ENCODE measurements around the gene FOXA3.

DNA sequence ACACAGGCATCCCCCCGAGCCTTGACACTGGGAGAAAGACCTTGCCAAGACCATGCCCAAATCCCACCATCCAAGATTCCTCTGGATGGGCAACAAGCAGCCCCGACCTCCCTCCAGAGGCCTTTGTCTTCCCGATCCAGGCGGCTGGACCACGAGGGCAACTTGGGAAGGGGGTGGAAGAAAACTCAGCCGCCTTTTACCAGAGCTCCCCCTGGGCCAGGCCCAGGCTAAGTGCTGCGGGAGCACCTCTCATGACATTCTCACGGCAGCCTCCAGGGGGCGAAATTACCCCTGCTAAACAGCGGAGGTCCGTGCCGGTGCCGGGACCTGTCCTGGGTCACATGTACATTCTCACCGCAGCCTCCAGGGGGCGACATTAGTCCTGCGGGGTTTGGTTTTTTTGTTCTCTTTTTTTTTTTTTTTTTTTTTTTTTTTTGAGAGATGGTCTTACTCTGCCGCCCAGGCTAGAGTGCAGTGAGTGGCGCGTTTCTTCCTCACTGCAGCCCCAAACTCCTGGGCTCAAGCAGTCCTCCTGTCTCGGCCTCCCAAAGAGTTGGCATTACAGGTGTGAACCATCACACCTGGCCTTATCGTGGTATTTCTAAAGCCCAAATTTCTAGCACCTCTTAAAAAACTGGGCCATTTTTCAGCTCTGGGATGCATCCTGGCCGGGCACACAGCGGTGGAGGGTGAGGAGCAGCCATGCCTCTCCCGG, 47.0 kb upstream of the FOXA3 start:
- TF ChIP-seq, protein P1, sequence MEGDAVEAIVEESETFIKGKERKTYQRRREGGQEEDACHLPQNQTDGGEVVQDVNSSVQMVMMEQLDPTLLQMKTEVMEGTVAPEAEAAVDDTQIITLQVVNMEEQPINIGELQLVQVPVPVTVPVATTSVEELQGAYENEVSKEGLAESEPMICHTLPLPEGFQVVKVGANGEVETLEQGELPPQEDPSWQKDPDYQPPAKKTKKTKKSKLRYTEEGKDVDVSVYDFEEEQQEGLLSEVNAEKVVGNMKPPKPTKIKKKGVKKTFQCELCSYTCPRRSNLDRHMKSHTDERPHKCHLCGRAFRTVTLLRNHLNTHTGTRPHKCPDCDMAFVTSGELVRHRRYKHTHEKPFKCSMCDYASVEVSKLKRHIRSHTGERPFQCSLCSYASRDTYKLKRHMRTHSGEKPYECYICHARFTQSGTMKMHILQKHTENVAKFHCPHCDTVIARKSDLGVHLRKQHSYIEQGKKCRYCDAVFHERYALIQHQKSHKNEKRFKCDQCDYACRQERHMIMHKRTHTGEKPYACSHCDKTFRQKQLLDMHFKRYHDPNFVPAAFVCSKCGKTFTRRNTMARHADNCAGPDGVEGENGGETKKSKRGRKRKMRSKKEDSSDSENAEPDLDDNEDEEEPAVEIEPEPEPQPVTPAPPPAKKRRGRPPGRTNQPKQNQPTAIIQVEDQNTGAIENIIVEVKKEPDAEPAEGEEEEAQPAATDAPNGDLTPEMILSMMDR (IDR thresholded peaks at IDR 0.05): peak; percentile 91 to 97 (median 94)
- no peak for TF ChIP-seq POLR2A (IDR thresholded peaks at IDR 0.05)

Measured in prostate gland (tissue), 2 donors.